ENCODE data around the gene SLC44A2.

- TF ChIP-seq CTCF (IDR thresholded peaks at IDR 0.05) (no peak), POLR2A (IDR thresholded peaks at IDR 0.05) (no peak)
Observed at GRCh38 chr19:10686661-10687517, 61.5 kb downstream of the SLC44A2 start.
